Renal cortex interstitium (tissue), 11 donors: ENCODE data around the gene TRPC1. TPM values are rescaled to one million over a fixed set of nuclear protein-coding genes. Genes with fewer than 3 reads are reported as not detected.
A peak's percentile ranks its signal among the peaks of the same experiment; 100 is the strongest.

Source experiments
- DNase-seq, 11 donors: peaks; one replicate each; pipeline ENCODE4 v3.0.0-alpha.2; 2013; ENCODE audit warnings: low read depth in 9 of 11, low spot score in 4 of 11; ENCODE audit errors: extremely low read depth in 1 of 11
- polyA plus RNA-seq, 3 donors: library from polyadenylated mRNA; unstranded; fragments of 120-200 nt; gene quantifications; one replicate each; pipeline ENCODE4 v1.2.1, GENCODE V29; 2013; ENCODE audit not compliant: insufficient read length in 3 of 3

The TRPC1 gene
- polyA plus RNA-seq, 3 donors, result 8.7 to 13.3 (median 12.3) TPM

DNA sequence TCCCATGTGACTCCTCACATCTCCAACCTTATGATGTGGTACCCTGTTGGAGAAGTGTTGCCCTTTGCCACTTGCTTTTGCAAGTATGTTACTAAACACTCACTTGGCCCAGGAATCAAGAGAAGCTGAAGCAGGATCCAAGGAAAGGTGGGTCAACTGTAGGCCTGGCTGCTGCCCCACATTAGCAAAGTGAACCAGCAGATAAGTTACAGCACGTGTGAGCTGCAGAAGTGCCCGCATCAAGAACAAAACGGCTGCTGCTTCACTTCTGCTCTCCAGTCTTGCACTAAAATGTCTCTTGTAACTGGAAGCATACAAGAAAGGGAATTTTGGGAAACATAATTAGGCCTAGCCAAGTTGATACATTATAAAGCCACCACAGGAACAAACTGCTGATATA is 85.4 kb downstream of the TRPC1 start:
- no peak for DNase-seq

DNA sequence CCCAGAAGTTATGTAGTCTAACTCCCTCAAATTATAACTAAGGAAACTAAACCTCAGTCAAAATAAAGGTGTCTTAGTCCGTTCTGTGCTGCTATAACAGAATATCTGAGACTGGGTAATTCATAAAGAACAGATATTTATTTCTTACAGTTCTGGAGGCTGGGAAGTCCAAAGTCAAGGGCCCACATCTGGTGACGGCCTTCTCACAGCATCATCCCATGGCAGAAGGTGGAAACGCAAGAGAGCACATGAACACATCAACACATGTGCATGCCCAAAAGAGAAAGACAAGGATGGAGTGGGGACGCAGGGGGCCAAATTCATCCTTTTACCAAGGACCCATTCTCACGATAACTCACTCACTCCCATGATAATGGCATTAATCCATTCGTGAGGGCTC is 92.0 kb downstream of the TRPC1 start:
- no peak for DNase-seq

GRCh38 chr3:142817356-142817755 is 93.5 kb downstream of the TRPC1 start:
- DNase-seq, result no peak

DNA sequence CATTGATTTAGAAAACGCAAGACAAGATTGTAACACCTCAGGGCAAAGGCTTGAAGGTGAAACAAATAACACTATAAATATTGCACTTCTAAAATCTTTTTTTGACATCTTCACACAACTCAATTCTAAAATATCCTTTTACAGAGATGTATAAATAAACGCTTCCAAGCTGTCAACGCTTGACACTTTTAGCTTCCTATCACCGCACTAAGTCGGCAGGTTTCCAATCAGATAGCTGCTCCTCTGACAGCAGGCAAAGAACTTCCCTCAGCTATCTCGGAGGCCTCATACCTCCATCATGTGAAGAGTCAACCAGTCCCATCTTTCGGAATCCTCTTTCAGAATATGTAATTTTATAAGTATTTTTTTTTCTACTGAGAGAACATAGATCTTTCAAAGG is 94.1 kb downstream of the TRPC1 start:
- DNase-seq, result no peak

DNA sequence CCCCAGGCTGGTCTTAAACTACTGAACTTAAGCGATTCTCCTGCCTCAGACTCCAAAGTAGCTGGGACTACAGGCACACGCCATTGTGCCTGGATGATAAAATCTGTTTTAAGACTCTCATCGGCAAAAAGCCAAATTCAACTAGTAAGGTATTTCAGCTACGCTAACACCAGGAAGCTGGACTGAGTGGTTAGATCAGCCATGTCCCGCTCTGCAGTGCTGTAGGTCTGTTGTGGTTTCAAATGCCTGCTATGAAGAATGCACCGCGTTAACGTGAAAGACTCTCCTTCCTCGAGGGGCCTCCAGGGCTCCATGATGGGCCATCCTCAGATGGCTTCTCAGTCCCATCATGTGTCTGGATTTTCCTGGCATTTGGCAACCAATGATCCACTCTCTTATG is 94.8 kb downstream of the TRPC1 start:
- DNase-seq, result no peak

DNA sequence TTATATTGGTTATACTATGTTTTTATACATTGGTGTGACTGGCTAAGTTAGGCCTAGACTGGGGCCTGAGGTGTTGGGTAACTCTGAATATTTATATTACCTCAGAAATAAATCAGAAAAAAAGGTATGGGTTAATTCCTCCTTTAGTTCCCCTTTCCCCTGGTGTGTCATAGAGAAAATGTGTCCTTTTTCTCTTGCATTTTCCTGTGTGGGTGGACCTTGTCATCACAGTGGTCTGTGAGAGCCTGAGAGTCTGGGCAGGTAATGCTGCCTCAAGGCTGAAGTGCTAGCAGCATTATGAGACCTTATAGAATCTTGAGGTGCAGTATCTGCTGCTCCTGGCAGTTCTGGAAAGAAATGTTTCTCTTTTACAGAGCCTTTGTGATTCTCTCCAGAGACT is 95.3 kb downstream of the TRPC1 start:
- DNase-seq, result no peak

DNA sequence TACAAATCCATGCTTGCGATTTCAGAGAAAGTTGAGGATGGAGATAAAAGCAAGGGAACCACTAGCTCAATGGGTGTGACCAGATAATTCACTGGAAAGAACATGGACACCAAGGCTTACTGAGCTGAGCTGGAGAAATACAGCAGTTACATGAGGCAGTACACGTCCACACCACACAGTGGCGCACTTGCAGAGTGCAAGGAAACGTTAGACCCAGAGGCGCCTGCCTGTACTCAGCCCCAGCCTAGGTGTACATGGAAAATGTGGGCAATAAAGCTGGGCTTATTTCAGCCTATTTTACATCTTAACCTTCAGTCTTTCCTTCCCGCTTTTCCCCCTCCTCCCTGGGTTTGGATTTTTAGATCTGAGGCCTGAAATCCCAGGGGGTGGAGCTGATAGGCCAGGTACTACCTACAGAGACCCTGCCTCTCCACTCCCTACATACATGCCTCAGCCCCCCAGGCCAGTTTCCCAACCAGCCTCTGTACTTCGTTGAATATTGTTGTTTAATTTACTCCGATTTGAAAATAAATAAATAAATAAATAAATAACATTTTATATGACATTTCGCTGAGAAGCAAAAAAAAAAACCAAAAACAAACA is 105.0 kb downstream of the TRPC1 start:
- peak; percentile 38 to 73 (median 64) for DNase-seq

DNA sequence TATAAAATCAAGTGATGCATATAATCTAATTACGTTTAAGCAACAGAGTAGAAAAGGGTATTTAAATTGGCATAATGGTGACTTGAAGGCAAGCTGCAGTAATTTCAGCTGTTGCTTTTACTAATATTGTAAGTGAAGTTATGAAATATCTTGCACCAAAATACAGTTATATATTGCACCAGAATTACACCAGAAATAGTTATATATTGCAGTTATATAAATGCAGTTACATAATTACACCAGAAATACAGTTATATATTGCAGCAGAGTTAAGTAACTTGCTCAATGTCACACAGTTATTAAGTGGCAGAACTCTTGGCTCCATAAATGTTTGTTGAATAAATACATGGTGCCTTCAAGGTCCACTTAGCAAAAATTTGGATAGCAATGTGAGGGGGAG is 113.7 kb downstream of the TRPC1 start:
- DNase-seq, result no peak

DNA sequence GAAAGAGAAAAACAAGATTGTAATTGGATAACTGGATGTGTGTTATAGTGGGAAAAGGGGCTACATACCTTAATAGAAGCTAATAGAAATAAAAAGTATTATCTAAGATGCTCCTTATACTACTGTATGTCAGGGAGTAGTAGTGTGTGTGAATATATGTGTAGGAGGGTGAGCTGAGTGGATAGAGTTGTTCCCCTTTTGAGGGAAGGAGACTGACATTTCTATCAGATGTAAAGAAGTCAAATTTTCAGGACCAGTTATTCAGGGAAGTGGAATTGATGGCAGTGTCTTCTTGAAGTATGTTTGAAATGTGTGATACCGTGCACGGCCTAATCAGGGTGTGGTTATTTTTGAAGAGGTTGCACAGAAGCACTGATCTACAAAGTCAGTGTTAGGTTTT is 116.0 kb downstream of the TRPC1 start:
- no peak for DNase-seq

DNA sequence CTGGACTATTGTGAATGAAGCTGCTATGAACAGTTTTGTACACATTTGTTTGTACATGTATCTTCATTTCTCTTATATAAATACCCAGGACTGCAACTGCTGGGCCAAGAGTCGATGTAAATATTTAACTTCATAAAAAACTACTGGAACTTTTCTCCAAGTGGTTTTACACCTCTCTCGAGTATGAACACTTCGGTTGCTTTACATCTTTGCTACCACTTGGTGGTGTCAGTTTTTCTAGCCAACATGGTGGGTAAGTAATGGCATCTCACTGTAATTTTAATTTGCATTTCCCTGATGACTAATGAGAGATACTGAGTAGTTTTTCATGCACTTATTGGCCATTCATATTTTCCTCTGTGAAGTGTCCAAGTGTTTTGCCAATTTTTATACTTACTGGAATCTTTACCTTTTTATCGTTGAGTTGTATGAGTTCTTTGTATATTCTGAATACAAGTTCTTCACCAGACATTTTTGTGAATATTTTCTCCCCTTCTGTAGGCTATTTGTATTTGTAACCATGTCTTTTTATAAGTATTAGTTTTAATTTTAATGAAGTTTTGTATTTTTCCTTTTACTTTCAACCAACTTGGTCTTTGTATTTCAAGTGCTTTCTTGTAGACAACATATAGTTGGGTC is 120.6 kb downstream of the TRPC1 start:
- DNase-seq, result no peak

GRCh38 chr3:142846779-142847577 is 123.1 kb downstream of the TRPC1 start:
- DNase-seq, result no peak

DNA sequence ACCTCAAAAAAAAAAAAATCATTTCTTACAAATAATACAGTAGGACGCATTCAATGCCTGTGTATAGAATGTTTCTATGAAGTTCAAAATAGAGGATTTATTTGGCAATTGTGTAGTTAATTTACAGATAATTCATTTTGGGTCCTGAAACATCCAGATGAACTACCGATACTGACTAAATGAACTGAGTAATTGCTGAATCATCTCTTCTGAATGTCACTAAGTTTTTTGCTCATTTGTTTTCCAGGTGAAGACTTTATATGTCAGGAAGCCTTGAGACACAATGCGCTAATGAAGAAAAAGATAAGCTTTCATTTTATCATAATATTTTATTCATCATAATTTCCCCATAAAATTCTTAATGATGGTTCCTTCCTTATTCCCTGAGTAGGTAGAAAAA is 125.3 kb downstream of the TRPC1 start:
- no peak for DNase-seq

DNA sequence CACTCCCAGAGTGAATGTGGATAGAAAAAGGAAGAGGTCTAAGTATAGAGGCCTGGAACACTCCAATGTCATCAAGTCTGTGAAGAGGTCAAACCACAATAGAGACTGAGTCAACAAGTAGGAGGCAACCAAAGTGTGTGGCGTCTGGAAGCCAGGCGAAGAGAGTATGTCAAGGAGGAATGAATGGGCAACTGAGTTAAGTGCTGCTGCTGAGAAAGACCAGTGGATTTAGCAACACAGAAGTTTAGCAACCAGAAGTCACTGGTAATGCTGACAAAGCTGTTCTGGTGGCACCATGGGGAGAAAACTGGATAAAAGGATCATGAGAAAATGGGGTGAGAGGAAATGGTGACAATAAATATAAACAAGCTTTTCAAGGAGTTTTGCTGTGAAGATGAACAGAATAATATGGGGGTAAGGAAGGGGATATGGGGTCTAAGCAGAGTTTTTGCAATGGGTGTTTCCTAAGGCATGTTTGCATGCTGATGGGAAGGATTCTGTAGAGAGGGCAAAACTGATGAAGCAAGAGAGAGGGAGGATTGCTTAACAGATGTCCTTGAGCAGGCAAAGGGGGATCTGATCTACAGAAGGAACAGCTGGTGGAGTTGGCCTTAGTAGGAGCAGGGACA is 126.7 kb downstream of the TRPC1 start:
- DNase-seq, result no peak

- no peak for DNase-seq
Observed at GRCh38 chr3:142852009-142852408, 128.2 kb downstream of the TRPC1 start.

GRCh38 chr3:142853270-142854168 is 129.7 kb downstream of the TRPC1 start:
- DNase-seq, result peak in 8 of 11 donors; percentile 27 to 74 (median 42)

DNA sequence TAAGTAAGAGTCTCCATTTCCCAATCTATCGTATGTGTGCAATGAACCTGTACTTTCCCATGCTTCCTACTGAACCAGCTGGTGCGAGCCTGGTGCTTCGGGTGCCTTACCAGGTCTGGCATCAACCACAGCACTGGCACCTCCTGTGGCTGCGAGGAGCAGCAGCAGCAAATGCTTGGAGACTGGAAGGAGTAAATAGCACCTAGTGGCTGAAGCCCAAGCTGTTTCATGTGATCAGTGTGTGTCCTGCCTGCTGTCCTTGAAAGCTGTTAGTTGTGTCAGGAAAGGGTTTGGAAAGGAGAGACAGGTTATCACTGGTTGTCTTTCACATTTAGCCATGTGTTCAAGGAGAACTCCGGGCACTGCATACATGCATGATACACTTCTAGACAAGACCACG is 133.2 kb downstream of the TRPC1 start:
- DNase-seq, result peak in 2 of 11 donors; percentile 15
